GM12865 (cell line): ENCODE measurements around the gene GPD2.

Experiments
- DNase-seq: peaks from one replicate; pipeline ENCODE4 v3.0.0; 2010; ENCODE audit warnings: low read depth
- H3K4me3 ChIP-seq: 2 replicates; pipeline ENCODE4 v1.5.1; 2011; ENCODE audit warnings: mild to moderate bottlenecking, low read depth, low read length, control low read depth
- TF ChIP-seq, protein P1 (sequence below): IDR thresholded peaks from 2 replicates; pipeline ENCODE4 v1.5.1; 2011; ENCODE audit warnings: low read length, control low read depth, low read depth, inconsistent platforms; ENCODE audit not compliant: insufficient read depth; ENCODE audit errors: missing control alignments

Gene GPD2

DNA sequence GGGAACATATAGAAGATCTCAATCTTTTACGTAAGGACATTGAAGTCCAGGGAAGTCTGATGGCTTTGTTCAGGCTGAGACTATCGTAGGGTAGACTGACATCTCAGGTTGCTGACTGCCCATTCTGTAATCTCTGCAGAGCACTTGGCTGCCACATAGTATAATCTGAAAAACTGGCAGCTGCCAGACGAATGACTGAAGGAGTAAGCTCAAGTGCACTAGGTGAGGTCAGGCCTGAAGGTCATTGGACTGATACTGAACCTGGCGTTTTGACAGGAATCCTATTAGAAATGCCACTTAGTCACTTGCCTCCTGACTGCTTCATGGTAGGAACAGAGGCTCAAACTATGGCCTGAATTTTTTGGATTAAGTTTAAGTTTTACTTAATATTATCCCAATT is 23.5 kb downstream of the GPD2 start:
- TF ChIP-seq, protein P1, sequence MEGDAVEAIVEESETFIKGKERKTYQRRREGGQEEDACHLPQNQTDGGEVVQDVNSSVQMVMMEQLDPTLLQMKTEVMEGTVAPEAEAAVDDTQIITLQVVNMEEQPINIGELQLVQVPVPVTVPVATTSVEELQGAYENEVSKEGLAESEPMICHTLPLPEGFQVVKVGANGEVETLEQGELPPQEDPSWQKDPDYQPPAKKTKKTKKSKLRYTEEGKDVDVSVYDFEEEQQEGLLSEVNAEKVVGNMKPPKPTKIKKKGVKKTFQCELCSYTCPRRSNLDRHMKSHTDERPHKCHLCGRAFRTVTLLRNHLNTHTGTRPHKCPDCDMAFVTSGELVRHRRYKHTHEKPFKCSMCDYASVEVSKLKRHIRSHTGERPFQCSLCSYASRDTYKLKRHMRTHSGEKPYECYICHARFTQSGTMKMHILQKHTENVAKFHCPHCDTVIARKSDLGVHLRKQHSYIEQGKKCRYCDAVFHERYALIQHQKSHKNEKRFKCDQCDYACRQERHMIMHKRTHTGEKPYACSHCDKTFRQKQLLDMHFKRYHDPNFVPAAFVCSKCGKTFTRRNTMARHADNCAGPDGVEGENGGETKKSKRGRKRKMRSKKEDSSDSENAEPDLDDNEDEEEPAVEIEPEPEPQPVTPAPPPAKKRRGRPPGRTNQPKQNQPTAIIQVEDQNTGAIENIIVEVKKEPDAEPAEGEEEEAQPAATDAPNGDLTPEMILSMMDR, result no peak
- H3K4me3 ChIP-seq, result no peak overlapping the region
- no peak for DNase-seq

DNA sequence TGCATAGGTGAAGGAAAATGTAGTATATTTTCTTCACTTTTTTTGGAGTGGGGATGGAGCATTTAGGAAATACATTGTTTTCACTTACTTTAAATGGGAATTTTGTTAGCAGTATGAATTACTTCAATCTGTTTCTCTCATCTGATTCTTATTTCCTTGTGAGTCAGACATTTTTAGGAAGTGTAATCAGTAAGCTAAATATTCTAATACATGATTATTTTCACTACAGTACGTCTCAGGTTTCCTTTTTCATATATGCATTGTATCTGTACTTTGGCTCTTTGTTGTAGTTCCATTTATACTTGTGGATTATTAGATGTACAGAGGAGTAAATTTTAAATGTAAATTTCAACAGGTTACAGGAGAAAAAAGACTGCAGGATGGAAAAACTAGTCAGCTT is 27.9 kb downstream of the GPD2 start:
- TF ChIP-seq, protein P1, result no peak
- no peak for DNase-seq
- H3K4me3 ChIP-seq, result no peak overlapping the region

DNA sequence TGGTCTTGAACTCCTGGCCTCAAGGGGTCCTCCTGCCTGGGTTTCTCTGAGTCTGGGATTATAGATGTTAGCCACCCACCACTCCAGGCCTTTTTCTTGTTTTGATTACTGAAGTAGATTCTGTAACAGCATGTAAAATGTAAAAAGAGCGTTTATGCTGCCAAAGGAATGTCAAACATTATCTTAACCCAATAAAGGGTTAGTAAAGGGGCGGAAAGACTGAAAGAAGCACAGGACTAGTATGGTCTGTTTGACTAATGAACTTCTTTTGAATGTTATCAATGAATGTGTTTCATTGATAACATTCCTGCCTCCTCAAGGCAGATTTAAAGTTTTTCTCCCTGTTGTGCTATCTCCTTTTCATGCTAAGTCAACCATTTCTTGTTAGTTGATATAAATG is 29.4 kb downstream of the GPD2 start:
- TF ChIP-seq, protein P1, result no peak
- no peak overlapping the region for H3K4me3 ChIP-seq

DNA sequence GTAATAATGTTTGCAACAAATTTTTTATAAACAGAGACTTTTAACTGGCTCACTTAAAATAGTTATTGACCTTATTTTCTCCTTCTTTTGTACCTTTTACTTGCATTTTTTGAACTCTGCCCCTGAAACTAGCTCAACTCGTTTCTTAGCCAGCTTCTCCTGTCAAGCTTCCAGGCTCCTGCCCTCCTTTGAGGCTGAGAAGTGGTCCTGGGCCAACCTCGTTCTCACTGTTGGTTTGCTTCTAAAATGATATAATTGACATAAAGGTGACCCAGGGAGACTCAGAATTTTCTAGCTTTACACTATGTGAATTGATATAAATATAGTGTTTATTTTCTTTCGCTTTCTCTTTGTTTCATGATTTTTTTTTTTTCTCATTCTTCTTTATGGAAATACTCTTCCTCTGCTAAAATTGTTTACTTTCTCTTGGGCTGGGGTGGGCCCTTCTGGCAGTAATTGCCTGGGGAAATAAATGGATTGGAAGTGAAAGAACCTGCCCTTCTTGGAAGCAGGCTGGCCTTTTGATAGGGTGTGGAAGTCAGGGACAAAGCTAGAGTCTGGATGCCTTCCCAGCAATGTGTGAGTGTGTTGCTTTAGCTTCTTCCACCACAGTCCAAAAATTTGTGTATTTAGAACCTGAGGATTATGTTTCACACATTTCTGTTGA is 30.7 kb downstream of the GPD2 start:
- TF ChIP-seq, protein P1, result no peak
- DNase-seq, result no peak
- no peak overlapping the region for H3K4me3 ChIP-seq

More for the DNA sequence above, 29.4 kb downstream of the GPD2 start:
- no peak for DNase-seq

DNA sequence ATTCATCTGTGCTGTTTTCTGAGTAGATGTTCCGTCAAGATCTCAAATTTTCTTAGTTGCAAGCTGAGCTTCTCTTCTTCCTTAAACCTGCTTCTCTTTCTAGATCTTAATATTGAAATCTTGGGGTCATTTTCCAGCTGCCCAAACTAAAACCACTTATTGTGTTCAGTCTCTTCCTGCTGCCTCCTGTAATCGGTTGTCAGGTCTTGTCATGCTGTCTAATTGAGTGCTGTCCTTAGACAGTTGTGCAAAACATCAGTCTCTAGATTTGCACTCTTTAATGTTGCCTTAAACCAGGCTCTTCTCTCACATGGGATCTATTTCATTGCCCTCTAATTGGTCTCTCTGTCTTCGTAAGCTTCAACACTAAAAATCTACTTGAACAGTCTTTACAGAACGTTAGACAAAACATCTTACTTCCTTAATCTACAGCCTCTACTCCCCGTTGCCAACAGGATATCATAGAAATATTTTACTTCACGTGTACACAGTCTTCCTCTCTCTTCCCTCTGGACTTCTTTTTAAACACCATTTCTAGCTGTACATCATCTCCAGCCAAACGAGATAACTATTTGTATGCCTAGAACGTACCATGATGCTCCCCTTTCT is 34.9 kb downstream of the GPD2 start:
- no peak overlapping the region for H3K4me3 ChIP-seq
- TF ChIP-seq, protein P1, result no peak
- no peak for DNase-seq

DNA sequence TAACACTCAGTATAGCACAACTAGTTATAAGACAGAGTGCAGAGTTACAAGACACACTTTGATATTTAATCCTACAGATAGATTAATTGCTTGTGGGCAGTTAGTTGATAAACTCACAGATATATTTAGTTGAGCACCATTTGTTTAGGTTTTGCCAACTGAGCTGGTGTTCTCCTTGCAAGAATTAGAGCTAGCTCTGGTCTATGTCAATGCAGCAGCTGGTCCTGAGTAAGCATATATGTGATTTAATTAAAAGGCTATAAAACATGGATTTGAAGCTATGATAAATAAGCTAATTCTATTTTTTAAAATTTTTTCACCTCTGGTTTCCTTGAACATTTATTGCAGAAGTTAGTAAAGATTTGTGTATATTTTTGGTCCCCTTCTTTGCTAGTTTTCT is 35.6 kb downstream of the GPD2 start:
- no peak for DNase-seq
- TF ChIP-seq, protein P1, result no peak
- no peak overlapping the region for H3K4me3 ChIP-seq

DNA sequence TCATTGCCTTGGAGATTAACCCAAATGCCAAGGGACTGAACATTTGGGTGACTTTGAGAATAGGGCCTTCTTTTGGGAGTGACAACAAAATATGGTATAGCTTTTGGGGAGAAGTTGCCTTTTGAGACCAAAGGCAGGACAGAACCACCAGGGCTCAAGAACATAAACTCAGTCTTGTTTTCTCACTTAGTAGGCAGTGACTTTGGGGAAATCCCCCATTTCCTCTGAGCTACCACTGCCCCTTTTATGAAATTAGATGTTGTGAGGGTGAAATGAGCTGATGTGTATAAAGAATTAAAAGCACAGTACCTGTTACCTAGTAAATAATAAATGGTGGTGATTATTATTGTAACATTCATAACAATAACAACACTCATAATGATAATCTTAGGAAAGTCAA is 36.5 kb downstream of the GPD2 start:
- peak; percentile 37 for DNase-seq
- TF ChIP-seq, protein P1, result no peak
- H3K4me3 ChIP-seq, result no peak overlapping the region
